GM19240 (cell line): Measurements from ENCODE around the gene RBBP5.

Source experiments
- DNase-seq: peaks from one replicate; pipeline ENCODE4 v3.0.0; 2011; ENCODE audit warnings: low spot score; ENCODE audit not compliant: insufficient read length

Gene RBBP5

GRCh38 chr1:205058853-205059252, 62.9 kb downstream of the RBBP5 start:
- no peak for DNase-seq

GRCh38 chr1:205057808-205058575, 63.8 kb downstream of the RBBP5 start:
- no peak for DNase-seq

GRCh38 chr1:205056956-205057568, 64.7 kb downstream of the RBBP5 start:
- no peak for DNase-seq

GRCh38 chr1:205056188-205056611, 65.6 kb downstream of the RBBP5 start:
- no peak for DNase-seq

GRCh38 chr1:205054013-205054412, 67.8 kb downstream of the RBBP5 start:
- DNase-seq, result no peak

GRCh38 chr1:205053296-205053695, 68.5 kb downstream of the RBBP5 start:
- DNase-seq, result no peak

- no peak for DNase-seq
These were observed 69.1 kb downstream of the RBBP5 start for GRCh38 chr1:205052690-205053089.

GRCh38 chr1:205049479-205049878, 72.3 kb downstream of the RBBP5 start:
- DNase-seq, result no peak

GRCh38 chr1:205048382-205048781, 73.4 kb downstream of the RBBP5 start:
- no peak for DNase-seq

- DNase-seq, result no peak
These were observed 74.0 kb downstream of the RBBP5 start for GRCh38 chr1:205047764-205048231.

- DNase-seq, result no peak
These were observed 74.9 kb downstream of the RBBP5 start for GRCh38 chr1:205046870-205047269.

- DNase-seq, result no peak
These were observed 76.6 kb downstream of the RBBP5 start for GRCh38 chr1:205045146-205045545.

- DNase-seq, result no peak
These were observed 77.0 kb downstream of the RBBP5 start for GRCh38 chr1:205044741-205045140.

GRCh38 chr1:205043866-205044265, 77.9 kb downstream of the RBBP5 start:
- no peak for DNase-seq

- no peak for DNase-seq
These were observed 78.6 kb downstream of the RBBP5 start, which contains the start of gene CNTN2 for GRCh38 chr1:205042911-205043806. Gene CNTN2, plus strand, starts transcription at chr1:205043212. Its CDS starts 9,974 bp downstream, at chr1:205053186.

GRCh38 chr1:205041998-205042910, 79.5 kb downstream of the RBBP5 start:
- DNase-seq, result no peak

GRCh38 chr1:205041001-205041715, 80.6 kb downstream of the RBBP5 start:
- DNase-seq, result no peak

GRCh38 chr1:205038132-205038786, 83.5 kb downstream of the RBBP5 start:
- no peak for DNase-seq

GRCh38 chr1:205037539-205037938, 84.2 kb downstream of the RBBP5 start:
- no peak for DNase-seq
